Stimulated activated CD4-positive, alpha-beta T cell treated with anti-CD3 and anti-CD28 coated beads, Interleukin-4, amount 100 ng/mL, for 4 hours (primary cell): ENCODE results near the gene COPS8.

Experiments
- DNase-seq, 2 experiments: peaks; one replicate each; pipeline ENCODE4 v3.0.0-alpha.2; 2020

COPS8 gene

DNA sequence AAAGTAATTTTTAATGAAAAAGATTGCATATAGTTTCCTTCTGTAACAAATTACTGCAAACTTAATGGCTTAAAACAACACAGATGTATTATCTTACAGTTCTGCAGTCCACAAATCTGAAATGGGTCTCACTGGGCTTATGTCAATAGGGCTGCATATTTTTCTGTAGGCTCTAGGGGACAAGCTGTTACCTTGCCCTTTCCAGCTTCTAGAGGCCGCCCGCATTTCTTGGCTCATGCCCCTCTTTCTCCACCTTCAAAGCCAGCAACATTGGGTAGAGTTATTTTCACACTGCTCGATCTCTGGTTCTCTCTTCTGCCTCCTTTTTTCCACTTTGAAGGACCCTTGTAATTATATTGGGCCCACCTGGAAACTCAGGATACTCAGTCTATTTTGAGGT lies 16.7 kb downstream of the COPS8 start:
- DNase-seq = no peak

GRCh38 chr2:237109421-237109934 lies 23.8 kb downstream of the COPS8 start:
- no peak for DNase-seq

GRCh38 chr2:237113026-237113795 lies 27.5 kb downstream of the COPS8 start:
- DNase-seq = no peak

DNA sequence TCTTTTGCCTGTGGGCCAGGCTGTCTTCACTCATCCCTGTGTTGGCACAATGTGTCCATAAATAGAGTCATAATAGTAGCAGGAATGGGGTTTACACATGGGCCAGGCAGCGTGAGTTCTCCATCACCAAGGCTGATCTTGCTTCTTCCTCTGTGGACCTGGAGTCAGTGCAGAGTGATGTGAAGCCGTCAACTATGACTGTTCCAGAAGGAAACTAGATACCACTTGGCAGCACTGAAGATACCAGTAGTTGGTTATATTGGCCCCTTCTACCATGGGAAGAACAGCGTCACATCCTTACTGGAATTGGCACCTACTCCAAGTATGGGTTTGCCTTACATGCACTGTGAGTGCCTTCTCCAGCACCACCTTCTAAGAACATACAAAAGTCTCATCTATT lies 30.2 kb downstream of the COPS8 start:
- no peak for DNase-seq

DNA sequence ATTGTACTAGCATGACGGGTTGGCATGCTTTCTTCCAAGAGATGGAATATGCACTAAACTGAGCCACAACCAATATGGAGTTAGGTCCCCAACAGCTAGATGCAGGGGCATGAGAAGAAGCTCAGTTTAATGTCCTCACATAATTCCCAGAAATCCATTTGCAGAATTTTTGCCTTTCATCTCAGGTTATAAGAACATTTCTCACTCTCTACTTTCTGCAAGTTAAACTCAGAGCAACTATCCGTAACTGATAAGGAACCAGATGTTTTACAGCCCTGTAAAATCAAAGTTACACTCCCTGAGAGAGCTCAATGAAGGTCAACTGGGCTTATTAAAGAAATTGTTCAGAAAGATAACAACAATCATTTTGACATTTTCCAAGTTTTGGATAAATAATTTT lies 30.7 kb downstream of the COPS8 start:
- DNase-seq = no peak

- no peak for DNase-seq
Observed at GRCh38 chr2:237118025-237118424, 32.3 kb downstream of the COPS8 start.

DNA sequence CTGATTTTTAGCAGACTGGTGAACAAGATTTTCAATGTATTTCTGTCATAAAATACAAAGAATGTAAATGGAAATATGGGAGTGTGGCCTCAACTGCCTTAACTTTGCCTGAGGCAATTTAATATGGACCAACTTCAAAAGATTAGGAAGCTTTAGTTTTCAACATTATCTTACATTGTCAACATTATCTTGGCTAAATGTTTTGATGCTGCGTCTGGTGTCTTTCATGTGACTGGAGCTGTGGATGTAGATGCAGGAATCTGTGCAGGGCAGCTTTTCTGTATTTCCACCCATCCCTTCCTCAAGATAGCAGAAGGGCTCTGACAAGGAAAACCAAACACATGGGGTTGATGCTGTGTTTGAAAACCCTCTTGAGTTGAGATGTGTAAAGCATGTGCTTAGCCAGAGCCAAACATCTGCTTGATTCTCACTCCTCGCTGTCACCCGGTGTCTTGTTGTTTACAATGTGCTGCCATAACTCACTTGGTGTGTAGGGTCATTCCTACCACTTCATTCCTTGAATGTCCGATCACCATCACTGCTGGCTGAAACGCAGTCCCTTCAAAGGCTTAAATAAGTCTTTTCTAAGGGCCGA lies 33.0 kb downstream of the COPS8 start:
- DNase-seq = no peak

GRCh38 chr2:237120916-237121315 lies 35.2 kb downstream of the COPS8 start:
- no peak for DNase-seq

DNA sequence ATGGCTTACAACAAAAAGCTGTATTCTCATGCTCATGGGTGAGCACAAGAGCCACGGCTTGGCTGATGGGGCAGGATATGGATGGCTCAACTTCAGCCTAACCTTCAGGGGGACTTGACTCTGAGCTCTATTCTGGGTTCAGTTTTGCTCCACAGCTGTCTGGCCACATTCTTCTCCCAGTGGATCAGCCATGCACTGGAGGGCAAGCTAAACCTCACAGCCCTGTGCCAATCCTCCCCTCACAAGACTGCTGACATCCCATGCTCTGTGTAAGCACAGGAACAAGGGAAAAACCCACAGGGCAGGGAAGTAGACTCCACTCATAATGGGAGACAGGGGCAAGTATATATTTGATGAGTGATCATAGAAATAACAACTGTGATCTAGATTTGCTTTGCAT lies 35.6 kb downstream of the COPS8 start:
- no peak for DNase-seq

DNA sequence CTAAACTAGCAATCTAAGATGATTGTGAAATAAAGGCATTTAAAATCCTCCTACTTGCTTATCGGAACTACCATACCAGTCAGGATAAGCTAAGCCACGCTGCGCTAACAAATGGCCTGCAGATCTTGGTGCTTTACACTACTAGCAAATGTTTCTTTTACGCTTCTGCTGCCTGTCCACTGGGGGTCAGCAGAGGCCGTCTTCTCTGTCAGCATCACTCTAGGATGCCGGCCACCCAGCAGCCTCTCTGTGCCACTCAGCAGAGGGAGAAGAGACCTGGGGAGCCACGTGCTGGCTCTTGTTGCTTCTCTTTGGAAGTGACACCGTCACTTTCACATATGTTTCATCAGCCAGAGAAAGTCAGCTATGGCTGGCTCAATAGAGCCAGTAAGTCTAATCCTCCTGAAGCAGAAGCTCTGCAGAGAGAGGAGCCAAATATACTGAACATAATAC lies 36.6 kb downstream of the COPS8 start:
- peak; percentile 23 to 52 for DNase-seq

GRCh38 chr2:237124820-237125219 lies 39.1 kb downstream of the COPS8 start:
- DNase-seq = no peak

GRCh38 chr2:237125967-237126366 lies 40.3 kb downstream of the COPS8 start:
- no peak for DNase-seq

GRCh38 chr2:237126519-237127174 lies 41.0 kb downstream of the COPS8 start:
- DNase-seq = no peak

DNA sequence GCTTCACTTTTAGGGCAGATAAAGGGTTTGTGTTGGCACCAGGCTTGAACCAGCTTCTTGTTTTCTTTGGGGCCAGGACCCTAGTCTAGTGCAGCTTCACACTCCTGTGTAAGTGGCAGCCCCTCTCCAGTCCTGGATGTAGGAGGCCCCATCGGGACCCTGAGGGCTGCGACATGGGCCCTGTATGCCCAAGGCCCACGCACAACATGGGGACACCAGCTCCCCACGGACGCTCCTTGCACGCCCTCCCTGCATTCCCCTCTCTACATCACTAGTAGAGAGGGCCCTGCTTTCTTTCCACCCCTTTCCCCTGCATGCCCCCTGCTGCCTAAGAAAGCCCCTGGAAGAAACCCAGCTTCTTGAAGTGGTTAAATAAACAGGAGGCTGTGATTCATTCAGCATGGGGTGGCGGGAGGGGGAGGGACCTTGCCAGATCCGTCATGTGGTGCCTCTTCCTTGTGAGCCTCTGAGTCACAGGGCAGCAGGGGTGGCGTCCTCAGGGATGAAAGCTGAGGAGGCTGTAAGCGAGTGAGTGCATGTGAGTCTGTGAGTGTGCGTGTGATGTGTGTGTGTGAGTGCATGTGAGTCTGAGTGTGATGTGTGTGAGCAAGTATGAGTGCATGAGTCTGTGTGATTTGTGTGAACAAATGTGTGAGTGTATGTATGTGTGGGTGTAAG lies 42.5 kb downstream of the COPS8 start:
- DNase-seq = peak; percentile 31 to 56

- no peak for DNase-seq
Observed at GRCh38 chr2:237128845-237129592, 43.3 kb downstream of the COPS8 start.

- DNase-seq = no peak
Observed at GRCh38 chr2:237129625-237130263, 44.1 kb downstream of the COPS8 start.

GRCh38 chr2:237130562-237131421 lies 45.1 kb downstream of the COPS8 start:
- DNase-seq = no peak

DNA sequence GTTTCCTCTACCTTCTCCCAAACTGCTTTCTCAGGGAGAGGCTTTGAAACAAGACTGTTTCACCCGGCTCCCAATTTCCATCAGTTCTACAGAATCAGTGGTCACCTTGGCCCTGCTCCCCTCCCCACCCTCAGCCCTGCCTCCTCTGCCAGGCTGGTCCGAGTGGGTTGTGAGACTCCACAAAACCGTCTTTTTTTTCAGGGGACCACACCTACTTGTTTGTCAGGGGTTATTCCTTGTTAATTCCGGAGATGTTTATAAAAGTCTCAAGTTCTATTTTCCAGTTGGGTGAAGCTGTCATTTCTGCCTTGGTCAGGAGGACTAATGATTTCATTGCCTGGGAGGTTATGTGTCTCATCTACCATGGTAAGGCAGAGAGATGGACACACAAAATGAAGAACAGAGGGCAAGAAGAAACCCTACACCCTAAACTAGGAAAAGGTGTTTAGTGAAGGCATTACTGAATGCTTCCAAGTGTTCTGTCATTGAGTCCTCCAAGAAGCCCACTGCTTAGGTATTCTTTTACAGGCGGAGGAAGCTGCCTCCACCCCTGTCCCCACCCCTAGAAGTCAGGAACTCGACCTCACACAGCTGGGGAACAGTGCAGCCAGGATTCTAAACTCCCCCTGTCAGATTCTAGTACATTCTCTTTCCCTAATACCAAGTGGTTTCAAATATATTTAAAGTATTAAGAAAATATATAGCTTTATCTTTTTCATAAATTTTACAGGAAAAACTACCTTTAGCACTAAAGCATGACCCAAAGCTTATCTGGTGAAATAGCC lies 46.3 kb downstream of the COPS8 start:
- DNase-seq = no peak

DNA sequence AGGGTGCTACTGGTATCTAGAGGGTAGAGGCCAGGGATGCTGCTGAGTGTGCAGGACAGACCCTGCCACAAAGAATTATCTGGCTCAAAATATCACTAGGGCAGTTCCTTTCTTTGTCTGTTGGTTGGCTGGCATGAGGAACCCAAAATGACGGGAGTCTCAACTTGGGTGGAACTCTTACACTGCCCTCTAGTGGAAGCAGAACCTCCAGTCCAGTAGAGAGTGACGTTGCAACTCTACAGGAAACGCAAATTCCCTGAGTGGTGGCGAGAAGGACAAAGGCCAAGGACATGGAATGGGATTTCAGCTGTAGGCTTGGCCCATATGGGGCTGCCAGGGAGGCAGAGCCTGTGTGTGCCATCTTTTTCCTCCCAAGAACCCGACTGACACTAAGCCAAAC lies 47.1 kb downstream of the COPS8 start:
- no peak for DNase-seq
